Mesothelial cell of epicardium (in vitro differentiated cells): ENCODE results near the gene JPH3. TPM values are rescaled to one million over a fixed set of nuclear protein-coding genes. Genes with fewer than 3 reads are reported as not detected.
A peak's percentile ranks its signal among the peaks of the same experiment; 100 is the strongest.

ENCODE experiments used
- DNase-seq, 2 experiments: peaks; one replicate each; pipeline ENCODE4 v3.0.0; 2021; ENCODE audit warnings: low spot score in 2 of 2; ENCODE audit not compliant: unreplicated experiment in 2 of 2
- H3K27ac Mint-ChIP-seq: 2 replicates; pipeline ENCODE4 v1.8.0; 2021; ENCODE audit warnings: mixed read lengths
- H3K27me3 Mint-ChIP-seq: 2 replicates; pipeline ENCODE4 v1.8.0; 2021; ENCODE audit warnings: low read depth, mixed read lengths
- H3K36me3 Mint-ChIP-seq: 2 replicates; pipeline ENCODE4 v1.8.0; 2021; ENCODE audit warnings: mixed read lengths
- H3K4me1 Mint-ChIP-seq: 2 replicates; pipeline ENCODE4 v1.8.0; 2021; ENCODE audit warnings: mixed read lengths
- H3K4me3 Mint-ChIP-seq: 2 replicates; pipeline ENCODE4 v1.8.0; 2021; ENCODE audit warnings: mild to moderate bottlenecking, moderate library complexity, mixed read lengths
- H3K9me3 Mint-ChIP-seq: 2 replicates; pipeline ENCODE4 v1.8.0; 2021; ENCODE audit warnings: mixed read lengths
- CTCF ChIP-seq: fragments of 200-600 bp; sonication (generic); IDR thresholded peaks from one replicate; pipeline ENCODE4 v1.5.0; 2021; ENCODE audit warnings: antibody characterized with exemption; ENCODE audit not compliant: unreplicated experiment
- total RNA-seq: library from RNA; stranded (reverse); gene quantifications from 3 replicates; pipeline ENCODE4 v1.2.1, GENCODE V29; 2021

The JPH3 gene
- total RNA-seq, 1 donor from 2014 or later: 16.8 TPM

- TF ChIP-seq CTCF: no peak
- peaks cover 4% of the 10 kb centered on the region for H3K9me3 Mint-ChIP-seq
- peaks cover 5% of the 10 kb centered on the region for H3K27me3 Mint-ChIP-seq
These were observed 50.1 kb downstream of the JPH3 start for GRCh38 chr16:87652386-87652785.

GRCh38 chr16:87652799-87653198 is 50.5 kb downstream of the JPH3 start:
- Mint-ChIP-seq H3K27ac (no peak overlapping the region), H3K27me3 (peaks cover 5% of the 10 kb centered on the region), H3K4me1 (peaks cover 3% of the 10 kb centered on the region), H3K36me3 (no peaks in the 10 kb centered on the region), H3K4me3 (no peak overlapping the region), H3K9me3 (peaks cover 4% of the 10 kb centered on the region)
- DNase-seq: no peak
- TF ChIP-seq CTCF: no peak

More at GRCh38 chr16:87652386-87652785, 50.1 kb downstream of the JPH3 start:
- Mint-ChIP-seq H3K36me3 (no peaks in the 10 kb centered on the region), H3K4me3 (no peak overlapping the region), H3K4me1 (peaks cover 3% of the 10 kb centered on the region), H3K27ac (no peak overlapping the region)
- no peak for DNase-seq

GRCh38 chr16:87653234-87653633 is 50.9 kb downstream of the JPH3 start:
- no peaks in the 10 kb centered on the region for H3K36me3 Mint-ChIP-seq
- H3K9me3 Mint-ChIP-seq: peaks cover 4% of the 10 kb centered on the region
- peak; percentile 72 for TF ChIP-seq CTCF
- H3K4me3 Mint-ChIP-seq: no peak overlapping the region
- DNase-seq: no peak
- H3K4me1 Mint-ChIP-seq: peaks cover 3% of the 10 kb centered on the region
- peaks cover 6% of the 10 kb centered on the region for H3K27me3 Mint-ChIP-seq
- no peak overlapping the region for H3K27ac Mint-ChIP-seq

- Mint-ChIP-seq H3K4me1 (peaks cover 3% of the 10 kb centered on the region), H3K4me3 (no peak overlapping the region), H3K27ac (no peak overlapping the region), H3K27me3 (peaks cover 7% of the 10 kb centered on the region), H3K36me3 (no peaks in the 10 kb centered on the region), H3K9me3 (peaks cover 4% of the 10 kb centered on the region)
- TF ChIP-seq CTCF: no peak
- DNase-seq: no peak
These were observed 52.5 kb downstream of the JPH3 start for GRCh38 chr16:87654826-87655225.

- Mint-ChIP-seq H3K27ac (no peak overlapping the region), H3K4me1 (peaks cover 3% of the 10 kb centered on the region), H3K27me3 (peaks cover 5% of the 10 kb centered on the region), H3K9me3 (peaks cover 4% of the 10 kb centered on the region), H3K36me3 (no peaks in the 10 kb centered on the region), H3K4me3 (no peak overlapping the region)
- no peak for TF ChIP-seq CTCF
- DNase-seq: no peak
These were observed 54.0 kb downstream of the JPH3 start for GRCh38 chr16:87656328-87656727.

GRCh38 chr16:87657621-87658192 is 55.4 kb downstream of the JPH3 start:
- no peak for TF ChIP-seq CTCF
- H3K27ac Mint-ChIP-seq: no peak overlapping the region
- H3K9me3 Mint-ChIP-seq: peaks cover 4% of the 10 kb centered on the region
- no peaks in the 10 kb centered on the region for H3K36me3 Mint-ChIP-seq
- peaks cover 3% of the 10 kb centered on the region for H3K4me1 Mint-ChIP-seq
- H3K4me3 Mint-ChIP-seq: no peak overlapping the region
- no peak for DNase-seq
- peaks cover 10% of the 10 kb centered on the region for H3K27me3 Mint-ChIP-seq
